ENCODE data around the gene EIF2AK2.

EIF2AK2 gene

GRCh38 chr2:37148325-37148724 is 8.5 kb downstream of the EIF2AK2 start:
- no peaks in the 10 kb centered on the region for H3K9me3 ChIP-seq (ENCODE audit: insufficient read depth, low read depth, low read length)
- no peaks in the 10 kb centered on the region for H3K9me2 ChIP-seq (replicated peaks; ENCODE audit: low read depth, low read length)
- H3K9ac ChIP-seq (ENCODE audit: low read depth, low read length, poor library complexity, severe bottlenecking) = no peak overlapping the region
- H3K79me2 ChIP-seq (ENCODE audit: insufficient read depth, low read length) = peaks cover 30% of the 10 kb centered on the region
- no peak overlapping the region for H3K4me2 ChIP-seq (ENCODE audit: low read depth, low read length, poor library complexity, severe bottlenecking)
- H2AFZ ChIP-seq (ENCODE audit: low read length) = no peak overlapping the region
- no peaks in the 10 kb centered on the region for H3K27me3 ChIP-seq (ENCODE audit: insufficient read depth, low read length, poor library complexity, severe bottlenecking)
- peaks cover 19% of the 10 kb centered on the region for H4K20me1 ChIP-seq (ENCODE audit: insufficient read depth, low read length, poor library complexity, severe bottlenecking)
- H3K4me3 ChIP-seq (ENCODE audit: low read length, poor library complexity, severe bottlenecking) = no peak overlapping the region
- TF ChIP-seq EZH2phosphoT487 (IDR thresholded peaks at IDR 0.05; ENCODE audit: borderline replicate concordance) (no peak), CTCF (conservative IDR thresholded peaks at IDR 0.05; ENCODE audit: low read length) (no peak)
- peaks cover 30% of the 10 kb centered on the region; the same call in 1 of the 2 replicates for H3K36me3 ChIP-seq (ENCODE audit: insufficient read depth, low read length)
- peaks cover 21% of the 10 kb centered on the region for H3K4me1 ChIP-seq (ENCODE audit: insufficient read depth, low read length, poor library complexity, severe bottlenecking)
- H3F3A ChIP-seq (ENCODE audit: low read depth) = no peaks in the 10 kb centered on the region

GRCh38 chr2:37146062-37146461 is 10.7 kb downstream of the EIF2AK2 start:
- Histone ChIP-seq H3K4me2 (ENCODE audit: low read depth, low read length, poor library complexity, severe bottlenecking) (no peak overlapping the region), H3K9me3 (ENCODE audit: insufficient read depth, low read depth, low read length) (no peaks in the 10 kb centered on the region), H3K4me1 (ENCODE audit: insufficient read depth, low read length, poor library complexity, severe bottlenecking) (peaks cover 14% of the 10 kb centered on the region), H3K9ac (ENCODE audit: low read depth, low read length, poor library complexity, severe bottlenecking) (no peak overlapping the region), H3K36me3 (ENCODE audit: insufficient read depth, low read length) (peaks cover 30% of the 10 kb centered on the region; the same call in 1 of the 2 replicates), H3K27me3 (ENCODE audit: insufficient read depth, low read length, poor library complexity, severe bottlenecking) (no peaks in the 10 kb centered on the region), H3K79me2 (ENCODE audit: insufficient read depth, low read length) (peaks cover 8% of the 10 kb centered on the region), H3F3A (ENCODE audit: low read depth) (no peaks in the 10 kb centered on the region), H2AFZ (ENCODE audit: low read length) (no peak overlapping the region), H3K4me3 (ENCODE audit: low read length, poor library complexity, severe bottlenecking) (no peak overlapping the region), H4K20me1 (ENCODE audit: insufficient read depth, low read length, poor library complexity, severe bottlenecking) (peaks cover 8% of the 10 kb centered on the region), H3K9me2 (replicated peaks; ENCODE audit: low read depth, low read length) (no peaks in the 10 kb centered on the region)
- TF ChIP-seq CTCF (conservative IDR thresholded peaks at IDR 0.05; ENCODE audit: low read length) (no peak), EZH2phosphoT487 (IDR thresholded peaks at IDR 0.05; ENCODE audit: borderline replicate concordance) (no peak)

GRCh38 chr2:37143974-37144373 is 12.8 kb downstream of the EIF2AK2 start:
- H3K79me2 ChIP-seq (ENCODE audit: insufficient read depth, low read length) = no peaks in the 10 kb centered on the region
- peaks cover 35% of the 10 kb centered on the region; the same call in 1 of the 2 replicates for H3K36me3 ChIP-seq (ENCODE audit: insufficient read depth, low read length)
- H3F3A ChIP-seq (ENCODE audit: low read depth) = no peaks in the 10 kb centered on the region
- H3K9me2 ChIP-seq (replicated peaks; ENCODE audit: low read depth, low read length) = no peaks in the 10 kb centered on the region
- H2AFZ ChIP-seq (ENCODE audit: low read length) = no peak overlapping the region
- no peaks in the 10 kb centered on the region for H3K27me3 ChIP-seq (ENCODE audit: insufficient read depth, low read length, poor library complexity, severe bottlenecking)
- no peaks in the 10 kb centered on the region for H4K20me1 ChIP-seq (ENCODE audit: insufficient read depth, low read length, poor library complexity, severe bottlenecking)
- no peak overlapping the region for H3K4me2 ChIP-seq (ENCODE audit: low read depth, low read length, poor library complexity, severe bottlenecking)
- no peak overlapping the region for H3K9ac ChIP-seq (ENCODE audit: low read depth, low read length, poor library complexity, severe bottlenecking)
- no peaks in the 10 kb centered on the region for H3K4me1 ChIP-seq (ENCODE audit: insufficient read depth, low read length, poor library complexity, severe bottlenecking)
- no peaks in the 10 kb centered on the region for H3K9me3 ChIP-seq (ENCODE audit: insufficient read depth, low read depth, low read length)
- TF ChIP-seq CTCF (conservative IDR thresholded peaks at IDR 0.05; ENCODE audit: low read length) (no peak), EZH2phosphoT487 (IDR thresholded peaks at IDR 0.05; ENCODE audit: borderline replicate concordance) (no peak)
- no peak overlapping the region for H3K4me3 ChIP-seq (ENCODE audit: low read length, poor library complexity, severe bottlenecking)
